Fibroblast of mammary gland (primary cell): ENCODE measurements around the gene CACNG1.
A peak's percentile ranks its signal among the peaks of the same experiment; 100 is the strongest.
"Not testable (repeated sequence)": the region's sequence is repeated elsewhere in the genome, so short reads cannot be mapped to it uniquely, and the experiment has no call there.

Experiments used
- DNase-seq: peaks from one replicate; pipeline ENCODE4 v3.0.0-alpha.2; 2010; ENCODE audit warnings: low read depth
- H3K4me3 ChIP-seq: 2 replicates; pipeline ENCODE4 v1.5.1; 2011; ENCODE audit warnings: low read depth, mild to moderate bottlenecking, low read length, moderate library complexity; ENCODE audit not compliant: control insufficient read depth
- CTCF ChIP-seq: conservative IDR thresholded peaks from 2 replicates; pipeline ENCODE4 v1.5.1; 2011; ENCODE audit warnings: low read depth, low read length, inconsistent platforms; ENCODE audit not compliant: control insufficient read depth, insufficient read depth

CACNG1 gene

GRCh38 chr17:67095803-67096202, 51.4 kb downstream of the CACNG1 start:
- peak; percentile 84 for DNase-seq
- no peak overlapping the region for H3K4me3 ChIP-seq
- no peak for TF ChIP-seq CTCF

GRCh38 chr17:67096609-67097008, 52.3 kb downstream of the CACNG1 start:
- no peak overlapping the region for H3K4me3 ChIP-seq
- no peak for DNase-seq
- TF ChIP-seq CTCF, result no peak

- TF ChIP-seq CTCF, result no peak
- no peak overlapping the region for H3K4me3 ChIP-seq
- no peak for DNase-seq
These were observed 53.7 kb downstream of the CACNG1 start for GRCh38 chr17:67098006-67098405.

- H3K4me3 ChIP-seq, DNase-seq: not testable (repeated sequence)
These were observed 60.3 kb downstream of the CACNG1 start for GRCh38 chr17:67104641-67105040.

GRCh38 chr17:67105213-67105612, 60.9 kb downstream of the CACNG1 start:
- TF ChIP-seq CTCF, result no peak
- DNase-seq, result peak; percentile 81

More at GRCh38 chr17:67105213-67105612, 60.9 kb downstream of the CACNG1 start:
- H3K4me3 ChIP-seq, result no peak overlapping the region
